A549 (cell line): ENCODE measurements around the gene MTMR11. TPM values are rescaled to one million over a fixed set of nuclear protein-coding genes. Genes with fewer than 3 reads are reported as not detected.
A peak's percentile ranks its signal among the peaks of the same experiment; 100 is the strongest.

ENCODE experiments used
- BCL3 ChIP-seq: fragments of >200 bp; sonication (Bioruptor Twin); formaldehyde crosslinking; IDR thresholded peaks from 3 replicates; pipeline ENCODE4 v1.6.1; 2016
- CBX8 ChIP-seq: fragments of 200-600 bp; sonication (generic); IDR thresholded peaks from 2 replicates; pipeline ENCODE4 v1.6.1; 2016
- CEBPB ChIP-seq, 2 experiments: fragments of >200 bp in 1 of 2; sonication (Bioruptor Twin) in 1 of 2; formaldehyde crosslinking in 1 of 2; IDR thresholded peaks; 2 replicates each; pipeline ENCODE4 v1.6.1; 2012 to 2016
- CHD4 ChIP-seq: fragments of 200-600 bp; sonication (generic); IDR thresholded peaks from 2 replicates; pipeline ENCODE4 v1.6.1; 2016; ENCODE audit warnings: antibody characterized with exemption, mild to moderate bottlenecking, borderline replicate concordance
- CTCF ChIP-seq: fragments of >200 bp; sonication (Bioruptor Twin); formaldehyde crosslinking; IDR thresholded peaks from 3 replicates; pipeline ENCODE4 v1.5.1; 2016
- EHMT2 ChIP-seq: fragments of 200-600 bp; sonication (generic); IDR thresholded peaks from 2 replicates; pipeline ENCODE4 v1.6.1; 2016; ENCODE audit warnings: antibody characterized with exemption, low read depth, mild to moderate bottlenecking, moderate library complexity
- EP300 ChIP-seq, 2 experiments: fragments of >200 bp; sonication (Bioruptor Twin); formaldehyde crosslinking; IDR thresholded peaks; 2 replicates in 1 of 2; 3 replicates in 1 of 2; pipeline ENCODE4 v1.6.1; 2016 to 2017
- FOSB ChIP-seq: fragments of 250-450 bp; sonication (Bioruptor Pico); IDR thresholded peaks from 2 replicates; pipeline ENCODE4 v1.5.0; 2020; ENCODE audit warnings: mild to moderate bottlenecking, moderate library complexity
- FOXS1 ChIP-seq: fragments of 250-450 bp; sonication (Bioruptor Pico); IDR thresholded peaks from 2 replicates; pipeline ENCODE4 v1.5.0; 2020; ENCODE audit warnings: mild to moderate bottlenecking, moderate library complexity
- GATA3 ChIP-seq: IDR thresholded peaks from 2 replicates; pipeline ENCODE4 v1.6.1; 2012; ENCODE audit warnings: borderline replicate concordance
- HDAC2 ChIP-seq: fragments of 200-600 bp; sonication (generic); IDR thresholded peaks from 2 replicates; pipeline ENCODE4 v1.6.1; 2016
- HEYL ChIP-seq: fragments of 250-450 bp; sonication (Bioruptor Pico); IDR thresholded peaks from 2 replicates; pipeline ENCODE4 v1.8.0; 2021; ENCODE audit warnings: mild to moderate bottlenecking, moderate library complexity
- HMGXB4 ChIP-seq: fragments of 250-450 bp; sonication (Bioruptor Pico); IDR thresholded peaks from 2 replicates; pipeline ENCODE4 v1.5.0; 2021; ENCODE audit warnings: mild to moderate bottlenecking, moderate library complexity, borderline replicate concordance
- HOXA7 ChIP-seq: fragments of 250-450 bp; sonication (Bioruptor Pico); IDR thresholded peaks from 2 replicates; pipeline ENCODE4 v1.5.0; 2020; ENCODE audit warnings: mild to moderate bottlenecking, moderate library complexity
- HOXB13 ChIP-seq: fragments of 250-450 bp; sonication (Bioruptor Pico); IDR thresholded peaks from 2 replicates; pipeline ENCODE4 v1.5.0; 2020; ENCODE audit warnings: low read depth, mild to moderate bottlenecking, moderate library complexity
- HOXB5 ChIP-seq: fragments of 250-450 bp; sonication (Bioruptor Pico); IDR thresholded peaks from 2 replicates; pipeline ENCODE4 v1.5.0; 2020; ENCODE audit warnings: mild to moderate bottlenecking, moderate library complexity
- JUN ChIP-seq, 2 experiments: fragments of >200 bp; sonication (Bioruptor Twin); formaldehyde crosslinking; IDR thresholded peaks; 2 replicates in 1 of 2; 3 replicates in 1 of 2; pipeline ENCODE4 v1.6.1; 2016 to 2017
- JUNB ChIP-seq: fragments of >200 bp; sonication (Bioruptor Twin); formaldehyde crosslinking; IDR thresholded peaks from 2 replicates; pipeline ENCODE4 v1.6.1; 2016
- KDM5A ChIP-seq: fragments of 200-600 bp; sonication (generic); IDR thresholded peaks from 2 replicates; pipeline ENCODE4 v1.6.1; 2016; ENCODE audit warnings: antibody characterized with exemption, mild to moderate bottlenecking
- MYC ChIP-seq: IDR thresholded peaks from 2 replicates; pipeline ENCODE4 v1.6.1; 2012; ENCODE audit warnings: mild to moderate bottlenecking, inconsistent platforms, low read length, improper control_type of control experiment, borderline replicate concordance
- NFE2L2 ChIP-seq: fragments of 150-350 bp; conservative IDR thresholded peaks from 2 replicates; pipeline ENCODE4 v1.6.1; 2014; ENCODE audit warnings: low read length
- NPAS2 ChIP-seq: fragments of 250-450 bp; sonication (Bioruptor Pico); IDR thresholded peaks from 2 replicates; pipeline ENCODE4 v1.8.0; 2022; ENCODE audit warnings: mild to moderate bottlenecking, moderate library complexity, borderline replicate concordance
- POLR2A ChIP-seq: IDR thresholded peaks from 2 replicates; pipeline ENCODE4 v1.6.1; 2012; ENCODE audit warnings: mild to moderate bottlenecking, low read length
- POLR2AphosphoS2 ChIP-seq: conservative IDR thresholded peaks from 2 replicates; pipeline ENCODE4 v1.6.1; 2012; ENCODE audit warnings: low read length, improper control_type of control experiment, inconsistent platforms
- RAD21 ChIP-seq, 2 experiments: fragments of >200 bp in 1 of 2; sonication (Bioruptor Twin) in 1 of 2; formaldehyde crosslinking in 1 of 2; IDR thresholded peaks in 1 of 2; conservative IDR thresholded peaks in 1 of 2; 2 replicates in 1 of 2; 3 replicates in 1 of 2; pipeline ENCODE4 v1.6.1; 2012 to 2018; ENCODE audit warnings: inconsistent platforms in 1 of 2
- SMC3 ChIP-seq: fragments of >200 bp; sonication (Bioruptor Twin); formaldehyde crosslinking; IDR thresholded peaks from 3 replicates; pipeline ENCODE4 v1.6.1; 2018; ENCODE audit warnings: inconsistent platforms
- TFCP2L1 ChIP-seq: fragments of 250-450 bp; sonication (Bioruptor Pico); IDR thresholded peaks from 2 replicates; pipeline ENCODE4 v1.5.0; 2021; ENCODE audit warnings: mild to moderate bottlenecking
- TP53 ChIP-seq: fragments of 250-450 bp; sonication (Bioruptor Pico); IDR thresholded peaks from 2 replicates; pipeline ENCODE4 v1.5.0; 2021; ENCODE audit warnings: mild to moderate bottlenecking, moderate library complexity
- ZC3H11A ChIP-seq: fragments of 450-650 bp; IDR thresholded peaks from 2 replicates; pipeline ENCODE4 v1.6.1; 2014; ENCODE audit warnings: antibody characterized with exemption, mild to moderate bottlenecking
- ZFP36 ChIP-seq: fragments of 450-650 bp; IDR thresholded peaks from 2 replicates; pipeline ENCODE4 v1.6.1; 2014; ENCODE audit warnings: borderline replicate concordance; ENCODE audit not compliant: partially characterized antibody
- ZNF302 ChIP-seq: fragments of 250-450 bp; sonication (Bioruptor Pico); IDR thresholded peaks from 2 replicates; pipeline ENCODE4 v1.9.0; 2021; ENCODE audit warnings: inconsistent platforms, mild to moderate bottlenecking, moderate library complexity
- ZSCAN20 ChIP-seq: fragments of 250-450 bp; sonication (Bioruptor Pico); IDR thresholded peaks from 2 replicates; pipeline ENCODE4 v1.8.0; 2022; ENCODE audit warnings: mild to moderate bottlenecking, moderate library complexity
- polyA plus RNA-seq, 4 experiments: library from polyadenylated mRNA; depleted of rRNA in 3 of 4; stranded (reverse); fragments of >200 nt; fragmentation: RNase III in 1 of 4; extraction: RNeasy Plus Mini Kit Qiagen cat#74134 plus additional on column Dnase treatment in 1 of 4; gene quantifications; 2 replicates in 3 of 4; 3 replicates in 1 of 4; pipeline ENCODE4 v1.2.3, GENCODE V29; 2011 to 2017
- TF ChIP-seq, protein P1 (sequence below): fragments of >200 bp; sonication (Bioruptor Twin); formaldehyde crosslinking; IDR thresholded peaks from 2 replicates; pipeline ENCODE4 v1.6.1; 2016
- TF ChIP-seq, protein P2 (sequence below): IDR thresholded peaks from 2 replicates; pipeline ENCODE4 v1.6.1; 2012; ENCODE audit warnings: low read depth, borderline replicate concordance
- TF ChIP-seq, protein P3 (sequence below): fragments of 200-600 bp; sonication (generic); IDR thresholded peaks from 2 replicates; pipeline ENCODE4 v1.6.1; 2016; ENCODE audit warnings: antibody characterized with exemption, mild to moderate bottlenecking, moderate library complexity

The MTMR11 gene
- polyA plus RNA-seq, 2 of the 4 experiments (the other 2 are of a cell fraction), result 16.2 to 31.2 TPM

- TF ChIP-seq CTCF (no peak), HEYL (CRISPR knock-in tag) (no peak), HOXA7 (no peak), NFE2L2 (no peak), SMC3 (no peak), CHD4 (no peak), JUN (IDR thresholded peaks at IDR 0.05) (peak; percentile 76 to 86; a peak in 3 of 5 replicates), FOSB (no peak), ZSCAN20 (CRISPR knock-in tag) (no peak), HMGXB4 (no peak), HOXB5 (CRISPR knock-in tag) (no peak; the same call in 1 of the 2 replicates), TFCP2L1 (CRISPR knock-in tag) (0 out of 2 replicates have a peak, but pooled peaks have one; percentile 67), RAD21 (conservative IDR thresholded peaks at IDR 0.05 in 1 of 2, IDR thresholded peaks at IDR 0.05 in 1 of 2) (no peak), NPAS2 (CRISPR knock-in tag) (no peak), KDM5A (no peak), CBX8 (no peak), FOXS1 (CRISPR knock-in tag) (no peak), BCL3 (peak; percentile 26; the same call in 1 of the 3 replicates), HOXB13 (CRISPR knock-in tag) (no peak), ZC3H11A (no peak), TP53 (CRISPR knock-in tag) (no peak), POLR2AphosphoS2 (no peak), MYC (no peak), EP300 (IDR thresholded peaks at IDR 0.05) (no peak), CEBPB (IDR thresholded peaks at IDR 0.05) (no peak), ZFP36 (no peak), ZNF302 (CRISPR knock-in tag) (no peak), HDAC2 (no peak), GATA3 (no peak), POLR2A (peak; percentile 80), JUNB (no peak), EHMT2 (no peak)
- TF ChIP-seq, protein P1, sequence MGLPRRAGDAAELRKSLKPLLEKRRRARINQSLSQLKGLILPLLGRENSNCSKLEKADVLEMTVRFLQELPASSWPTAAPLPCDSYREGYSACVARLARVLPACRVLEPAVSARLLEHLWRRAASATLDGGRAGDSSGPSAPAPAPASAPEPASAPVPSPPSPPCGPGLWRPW, result no peak
- TF ChIP-seq, protein P2, sequence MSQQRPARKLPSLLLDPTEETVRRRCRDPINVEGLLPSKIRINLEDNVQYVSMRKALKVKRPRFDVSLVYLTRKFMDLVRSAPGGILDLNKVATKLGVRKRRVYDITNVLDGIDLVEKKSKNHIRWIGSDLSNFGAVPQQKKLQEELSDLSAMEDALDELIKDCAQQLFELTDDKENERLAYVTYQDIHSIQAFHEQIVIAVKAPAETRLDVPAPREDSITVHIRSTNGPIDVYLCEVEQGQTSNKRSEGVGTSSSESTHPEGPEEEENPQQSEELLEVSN, result peak; percentile 98
- TF ChIP-seq, protein P3, sequence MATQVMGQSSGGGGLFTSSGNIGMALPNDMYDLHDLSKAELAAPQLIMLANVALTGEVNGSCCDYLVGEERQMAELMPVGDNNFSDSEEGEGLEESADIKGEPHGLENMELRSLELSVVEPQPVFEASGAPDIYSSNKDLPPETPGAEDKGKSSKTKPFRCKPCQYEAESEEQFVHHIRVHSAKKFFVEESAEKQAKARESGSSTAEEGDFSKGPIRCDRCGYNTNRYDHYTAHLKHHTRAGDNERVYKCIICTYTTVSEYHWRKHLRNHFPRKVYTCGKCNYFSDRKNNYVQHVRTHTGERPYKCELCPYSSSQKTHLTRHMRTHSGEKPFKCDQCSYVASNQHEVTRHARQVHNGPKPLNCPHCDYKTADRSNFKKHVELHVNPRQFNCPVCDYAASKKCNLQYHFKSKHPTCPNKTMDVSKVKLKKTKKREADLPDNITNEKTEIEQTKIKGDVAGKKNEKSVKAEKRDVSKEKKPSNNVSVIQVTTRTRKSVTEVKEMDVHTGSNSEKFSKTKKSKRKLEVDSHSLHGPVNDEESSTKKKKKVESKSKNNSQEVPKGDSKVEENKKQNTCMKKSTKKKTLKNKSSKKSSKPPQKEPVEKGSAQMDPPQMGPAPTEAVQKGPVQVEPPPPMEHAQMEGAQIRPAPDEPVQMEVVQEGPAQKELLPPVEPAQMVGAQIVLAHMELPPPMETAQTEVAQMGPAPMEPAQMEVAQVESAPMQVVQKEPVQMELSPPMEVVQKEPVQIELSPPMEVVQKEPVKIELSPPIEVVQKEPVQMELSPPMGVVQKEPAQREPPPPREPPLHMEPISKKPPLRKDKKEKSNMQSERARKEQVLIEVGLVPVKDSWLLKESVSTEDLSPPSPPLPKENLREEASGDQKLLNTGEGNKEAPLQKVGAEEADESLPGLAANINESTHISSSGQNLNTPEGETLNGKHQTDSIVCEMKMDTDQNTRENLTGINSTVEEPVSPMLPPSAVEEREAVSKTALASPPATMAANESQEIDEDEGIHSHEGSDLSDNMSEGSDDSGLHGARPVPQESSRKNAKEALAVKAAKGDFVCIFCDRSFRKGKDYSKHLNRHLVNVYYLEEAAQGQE, result no peak
These were observed 37.0 kb downstream of the MTMR11 start, which contains the start of gene BOLA1 (continued) for GRCh38 chr1:149899460-149900284.
